Measurements from ENCODE around the gene SEMA4D.

DNA sequence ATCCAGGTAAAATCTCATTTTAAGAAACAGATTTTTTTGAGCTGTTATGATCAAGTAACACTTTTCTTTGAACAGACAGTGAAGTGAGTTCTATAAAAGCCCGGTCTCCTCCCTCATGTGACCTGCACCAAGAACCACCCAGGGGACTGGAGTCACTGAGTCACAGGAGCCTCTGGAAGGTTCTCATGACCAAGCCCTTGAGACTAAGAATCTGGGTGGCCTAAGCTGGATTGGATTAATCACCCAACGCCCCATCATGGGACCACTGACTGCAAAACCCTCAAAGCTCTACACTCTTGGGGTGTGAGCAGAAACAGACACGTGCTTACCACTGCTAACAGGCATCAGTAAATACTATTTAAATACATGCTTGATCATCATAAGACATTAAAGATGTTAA lies 131.2 kb downstream of the SEMA4D start:
- TF ChIP-seq EZH2 (IDR thresholded peaks at IDR 0.05; ENCODE audit: borderline replicate concordance, insufficient read depth, low read length, poor library complexity, severe bottlenecking) (no peak), MXI1 (conservative IDR thresholded peaks at IDR 0.05; ENCODE audit: poor library complexity, severe bottlenecking) (no peak), POLR2AphosphoS5 (IDR thresholded peaks at IDR 0.05) (no peak)
- TF ChIP-seq, protein P1, sequence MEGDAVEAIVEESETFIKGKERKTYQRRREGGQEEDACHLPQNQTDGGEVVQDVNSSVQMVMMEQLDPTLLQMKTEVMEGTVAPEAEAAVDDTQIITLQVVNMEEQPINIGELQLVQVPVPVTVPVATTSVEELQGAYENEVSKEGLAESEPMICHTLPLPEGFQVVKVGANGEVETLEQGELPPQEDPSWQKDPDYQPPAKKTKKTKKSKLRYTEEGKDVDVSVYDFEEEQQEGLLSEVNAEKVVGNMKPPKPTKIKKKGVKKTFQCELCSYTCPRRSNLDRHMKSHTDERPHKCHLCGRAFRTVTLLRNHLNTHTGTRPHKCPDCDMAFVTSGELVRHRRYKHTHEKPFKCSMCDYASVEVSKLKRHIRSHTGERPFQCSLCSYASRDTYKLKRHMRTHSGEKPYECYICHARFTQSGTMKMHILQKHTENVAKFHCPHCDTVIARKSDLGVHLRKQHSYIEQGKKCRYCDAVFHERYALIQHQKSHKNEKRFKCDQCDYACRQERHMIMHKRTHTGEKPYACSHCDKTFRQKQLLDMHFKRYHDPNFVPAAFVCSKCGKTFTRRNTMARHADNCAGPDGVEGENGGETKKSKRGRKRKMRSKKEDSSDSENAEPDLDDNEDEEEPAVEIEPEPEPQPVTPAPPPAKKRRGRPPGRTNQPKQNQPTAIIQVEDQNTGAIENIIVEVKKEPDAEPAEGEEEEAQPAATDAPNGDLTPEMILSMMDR (IDR thresholded peaks at IDR 0.05; ENCODE audit: poor library complexity, severe bottlenecking): no peak
